T-cell (primary cell): ENCODE data around the gene KAZN. TPM values are rescaled to one million over a fixed set of nuclear protein-coding genes. Genes with fewer than 3 reads are reported as not detected.

Experiments used
- ATAC-seq, 4 experiments: fragments of 200-7000 bp in 3 of 4; fragments of 150-1000 bp in 1 of 4; cut with Tn5 transposase; replicated peaks in 1 of 4; 1 replicate in 3 of 4; 2 replicates in 1 of 4; pipeline ENCODE4 v1.10.0; 2021; ENCODE audit warnings: moderate library complexity in 3 of 4, mild to moderate bottlenecking in 2 of 4, moderate number of reproducible peaks in 1 of 4
- CTCF ChIA-PET, 2 donors: fragments of 300-600 bp; sonication (Branson Sonifier 250); formaldehyde crosslinking; loops; one replicate each; lab custom pipeline; 2022; ENCODE audit warnings: antibody characterized with exemption in 2 of 2; lab: Charles Lee
- POLR2A ChIA-PET, 2 donors: fragments of 300-600 bp; sonication (Branson Sonifier 250); formaldehyde crosslinking; loops; one replicate each; lab custom pipeline; 2022; ENCODE audit warnings: antibody characterized with exemption in 2 of 2; lab: Charles Lee
- DNase-seq, 35 experiments: peaks; one replicate each; pipeline versions ENCODE4 v3.0.0 to v3.0.0-alpha.2; 2013 to 2023
- H3K27ac ChIP-seq: one replicate; pipeline ENCODE4 v1.5.1; 2013; ENCODE audit warnings: low read length
- H3K27me3 ChIP-seq, 2 experiments: replicated peaks in 1 of 2; 1 replicate in 1 of 2; 2 replicates in 1 of 2; pipeline versions ENCODE4 v1.6.1 to v1.7.0; 2013; ENCODE audit warnings: low read length in 1 of 2, mixed read lengths in 1 of 2; ENCODE audit not compliant: control insufficient read depth in 2 of 2, insufficient read depth in 2 of 2; ENCODE audit errors: extremely low read depth in 1 of 2
- H3K36me3 ChIP-seq, 2 donors: 1 replicate in 1 of 2; 2 replicates in 1 of 2; pipeline versions ENCODE4 v1.6.1 to v1.7.0; 2013; ENCODE audit warnings: low read length in 1 of 2; ENCODE audit not compliant: control insufficient read depth in 2 of 2, insufficient read depth in 1 of 2; ENCODE audit errors: extremely low read depth in 1 of 2
- H3K4me1 ChIP-seq, 2 experiments: 1 replicate in 1 of 2; 2 replicates in 1 of 2; pipeline versions ENCODE4 v1.6.1 to v1.7.0; 2013; ENCODE audit warnings: low read length in 2 of 2, mixed read lengths in 1 of 2; ENCODE audit not compliant: insufficient read depth in 2 of 2, control insufficient read depth in 1 of 2; ENCODE audit errors: extremely low read depth in 1 of 2
- H3K4me3 ChIP-seq, 2 donors: 1 replicate in 1 of 2; 2 replicates in 1 of 2; pipeline versions ENCODE4 v1.5.1 to v1.7.0; 2013; ENCODE audit warnings: mild to moderate bottlenecking in 2 of 2, low read length in 1 of 2, moderate library complexity in 1 of 2; ENCODE audit not compliant: control insufficient read depth in 1 of 2; ENCODE audit errors: extremely low read depth in 1 of 2
- H3K9me3 ChIP-seq: 2 replicates; pipeline ENCODE4 v1.7.0; 2013
- H3K27ac Mint-ChIP-seq, 2 donors: one replicate each; pipeline ENCODE4 v1.8.0; 2020 to 2021; ENCODE audit warnings: mild to moderate bottlenecking in 2 of 2, mixed read lengths in 2 of 2
- H3K27me3 Mint-ChIP-seq, 2 donors: one replicate each; pipeline ENCODE4 v1.8.0; 2021 to 2022; ENCODE audit warnings: mixed read lengths in 2 of 2
- H3K36me3 Mint-ChIP-seq: one replicate; pipeline ENCODE4 v1.8.0; 2021; ENCODE audit warnings: mixed read lengths
- H3K4me1 Mint-ChIP-seq, 3 donors: one replicate each; pipeline ENCODE4 v1.8.0; 2020 to 2022; ENCODE audit warnings: mixed read lengths in 3 of 3, mild to moderate bottlenecking in 1 of 3
- H3K4me3 Mint-ChIP-seq, 3 donors: one replicate each; pipeline ENCODE4 v1.8.0; 2020 to 2022; ENCODE audit warnings: mild to moderate bottlenecking in 3 of 3, mixed read lengths in 3 of 3, moderate library complexity in 3 of 3
- H3K9me3 Mint-ChIP-seq, 3 donors: one replicate each; pipeline ENCODE4 v1.8.0; 2020 to 2022; ENCODE audit warnings: mixed read lengths in 3 of 3
- WGBS: methylation state at CpG from one replicate; pipeline ENCODE4 v1.1.5; 2013; ENCODE audit warnings: missing lambda C conversion rate; ENCODE audit not compliant: insufficient coverage; 5-methylcytosine and 5-hydroxymethylcytosine counted together
- total RNA-seq, 35 experiments: library from RNA in 6 of 35; stranded (reverse) in 6 of 35; fragments of 120-200 nt in 1 of 35; gene quantifications; one replicate each; pipeline versions ENCODE4 v1.2.1 to v1.2.4 and lab custom pipeline; 2013 to 2026

Gene KAZN
- total RNA-seq, 5 donors from 2014 or later (not counting 1 experiment from before 2014, with no cell fraction given): 0.18 to 0.58 (median 0.30) TPM

- ATAC-seq: no peak
- Mint-ChIP-seq H3K36me3 (no peaks in the 10 kb centered on the region), H3K4me1 (no peaks in the 10 kb centered on the region), H3K4me3 (no peak overlapping the region), H3K27ac (no peak overlapping the region), H3K27me3 (peaks cover 0 to 5% of the 10 kb centered on the region in 2 donors), H3K9me3 (no peaks in the 10 kb centered on the region)
- WGBS: 86% methylated on average over 6 of the region's 9 CpGs
- CTCF ChIA-PET: no interaction called here
- Histone ChIP-seq H3K36me3 (no peaks in the 10 kb centered on the region), H3K27ac (no peak overlapping the region), H3K4me1 (no peaks in the 10 kb centered on the region), H3K9me3 (no peaks in the 10 kb centered on the region), H3K27me3 (peaks cover 0 to 34% of the 10 kb centered on the region in 2 experiments), H3K4me3 (no peak overlapping the region)
- DNase-seq: no peak
- POLR2A ChIA-PET: no interaction called here
These were observed 343.4 kb downstream of the KAZN start for GRCh38 chr1:14941864-14942263.

- Histone ChIP-seq H3K4me1 (no peaks in the 10 kb centered on the region), H3K4me3 (no peak overlapping the region), H3K27ac (no peak overlapping the region), H3K36me3 (no peaks in the 10 kb centered on the region), H3K27me3 (peaks cover 0 to 28% of the 10 kb centered on the region in 2 experiments), H3K9me3 (no peaks in the 10 kb centered on the region)
- H3K9me3 Mint-ChIP-seq: no peaks in the 10 kb centered on the region
- H3K4me1 Mint-ChIP-seq: no peaks in the 10 kb centered on the region
- CTCF ChIA-PET: no interaction called here
- no peak for DNase-seq
- H3K36me3 Mint-ChIP-seq: no peaks in the 10 kb centered on the region
- no peak overlapping the region for H3K27ac Mint-ChIP-seq
- H3K27me3 Mint-ChIP-seq: peaks cover 0 to 7% of the 10 kb centered on the region in 2 donors
- no peak for ATAC-seq
- 81% methylated on average over 8 of the region's 12 CpGs for WGBS
- no peak overlapping the region for H3K4me3 Mint-ChIP-seq
- POLR2A ChIA-PET: no interaction called here
These were observed 346.0 kb downstream of the KAZN start for GRCh38 chr1:14944471-14944985.

GRCh38 chr1:14945132-14946010, 346.9 kb downstream of the KAZN start:
- no peaks in the 10 kb centered on the region for H3K4me1 ChIP-seq
- H3K27me3 ChIP-seq: peaks cover 0 to 23% of the 10 kb centered on the region in 2 experiments
- ChIA-PET CTCF (no interaction called here), POLR2A (no interaction called here)
- no peak overlapping the region for H3K4me3 ChIP-seq
- 89% methylated on average over 12 of the region's 26 CpGs for WGBS
- no peak for DNase-seq
- Mint-ChIP-seq H3K9me3 (no peaks in the 10 kb centered on the region), H3K27me3 (peaks cover 0 to 9% of the 10 kb centered on the region in 2 donors), H3K27ac (no peak overlapping the region), H3K4me1 (no peaks in the 10 kb centered on the region), H3K4me3 (no peak overlapping the region), H3K36me3 (no peaks in the 10 kb centered on the region)
- no peak for ATAC-seq
- H3K27ac ChIP-seq: no peak overlapping the region
- no peaks in the 10 kb centered on the region for H3K36me3 ChIP-seq
- H3K9me3 ChIP-seq: no peaks in the 10 kb centered on the region

GRCh38 chr1:14946011-14946359, 347.5 kb downstream of the KAZN start:
- Histone ChIP-seq H3K9me3 (no peaks in the 10 kb centered on the region), H3K27ac (no peak overlapping the region), H3K4me1 (no peaks in the 10 kb centered on the region), H3K36me3 (no peaks in the 10 kb centered on the region), H3K27me3 (peaks cover 0 to 18% of the 10 kb centered on the region in 2 experiments), H3K4me3 (no peak overlapping the region)
- no peaks in the 10 kb centered on the region for H3K4me1 Mint-ChIP-seq
- no peaks in the 10 kb centered on the region for H3K36me3 Mint-ChIP-seq
- DNase-seq (no peak), ATAC-seq (no peak)
- CTCF ChIA-PET: no interaction called here
- no peaks in the 10 kb centered on the region for H3K9me3 Mint-ChIP-seq
- H3K27ac Mint-ChIP-seq: no peak overlapping the region
- H3K4me3 Mint-ChIP-seq: no peak overlapping the region
- WGBS: 73% methylated on average over 2 of the region's 4 CpGs
- POLR2A ChIA-PET: no interaction called here
- H3K27me3 Mint-ChIP-seq: peaks cover 0 to 9% of the 10 kb centered on the region in 2 donors

- no peaks in the 10 kb centered on the region for H3K9me3 ChIP-seq
- WGBS: 90% methylated on average over 4 of the region's 14 CpGs
- H3K4me1 ChIP-seq: no peaks in the 10 kb centered on the region
- Mint-ChIP-seq H3K4me1 (no peaks in the 10 kb centered on the region), H3K27ac (no peak overlapping the region), H3K9me3 (no peaks in the 10 kb centered on the region), H3K4me3 (no peak overlapping the region), H3K36me3 (no peaks in the 10 kb centered on the region), H3K27me3 (peaks cover 0 to 7% of the 10 kb centered on the region in 2 donors)
- H3K36me3 ChIP-seq: no peaks in the 10 kb centered on the region
- ATAC-seq (no peak), DNase-seq (no peak)
- H3K27me3 ChIP-seq: peaks cover 0 to 16% of the 10 kb centered on the region in 2 experiments
- ChIA-PET POLR2A (no interaction called here), CTCF (no interaction called here)
- no peak overlapping the region for H3K27ac ChIP-seq
- H3K4me3 ChIP-seq: no peak overlapping the region
These were observed 348.3 kb downstream of the KAZN start for GRCh38 chr1:14946684-14947238.

GRCh38 chr1:14947421-14947820, 348.9 kb downstream of the KAZN start:
- Mint-ChIP-seq H3K27me3 (peaks cover 0 to 7% of the 10 kb centered on the region in 2 donors), H3K4me1 (no peaks in the 10 kb centered on the region)

More at GRCh38 chr1:14947421-14947820, 348.9 kb downstream of the KAZN start:
- WGBS: 82% methylated on average over 3 of the region's 3 CpGs
- no peak for ATAC-seq
- Histone ChIP-seq H3K36me3 (no peaks in the 10 kb centered on the region), H3K4me3 (no peak overlapping the region), H3K4me1 (no peaks in the 10 kb centered on the region), H3K9me3 (no peaks in the 10 kb centered on the region), H3K27me3 (peaks cover 0 to 16% of the 10 kb centered on the region in 2 experiments), H3K27ac (no peak overlapping the region)
- ChIA-PET CTCF (no interaction called here), POLR2A (no interaction called here)
- Mint-ChIP-seq H3K9me3 (no peaks in the 10 kb centered on the region), H3K4me3 (no peak overlapping the region), H3K36me3 (no peaks in the 10 kb centered on the region), H3K27ac (no peak overlapping the region)
- no peak for DNase-seq
